Measurements from ENCODE around the gene AGMO. TPM values are rescaled to one million over a fixed set of nuclear protein-coding genes. Genes with fewer than 3 reads are reported as not detected.

AGMO gene
- polyA plus RNA-seq, 2 of the 4 experiments (the other 2 are of a cell fraction) = 2.6 to 7.9 TPM

- ATAC-seq = no peak
- no peak for FAIRE-seq
- TF ChIP-seq CHD4 (IDR thresholded peaks at IDR 0.05; ENCODE audit: borderline replicate concordance) (no peak), RARB (CRISPR knock-in tag; IDR thresholded peaks at IDR 0.05) (no peak), SREBF2 (IDR thresholded peaks at IDR 0.05) (no peak), E2F6 (IDR thresholded peaks at IDR 0.05; ENCODE audit: borderline replicate concordance, low read depth) (no peak), ZNF302 (CRISPR knock-in tag; IDR thresholded peaks at IDR 0.05) (no peak)
- DNase-seq (ENCODE audit: low read depth in 1 of 2, low spot score in 1 of 2) = no peak
- CTCF ChIA-PET = no interaction called here
- Histone ChIP-seq H3K9me3 (no peaks in the 10 kb centered on the region), H3K27ac (no peak overlapping the region), H3K4me3 (no peak overlapping the region), H3K4me1 (no peaks in the 10 kb centered on the region), H3K4me2 (no peak overlapping the region)
- POLR2A ChIA-PET = no interaction called here
- 7% methylated on average over 2 of the region's 2 CpGs for WGBS (ENCODE audit: missing lambda C conversion rate)
These were observed 313.3 kb downstream of the AGMO start for GRCh38 chr7:15248514-15248913.

GRCh38 chr7:15245831-15246230, 316.0 kb downstream of the AGMO start:
- ChIA-PET POLR2A (no interaction called here), CTCF (no interaction called here)
- Histone ChIP-seq H3K4me1 (no peaks in the 10 kb centered on the region), H3K4me2 (no peak overlapping the region), H3K4me3 (no peak overlapping the region), H3K27ac (no peak overlapping the region), H3K9me3 (no peaks in the 10 kb centered on the region)
- WGBS (ENCODE audit: missing lambda C conversion rate) = 20% methylated on average over 2 of the region's 2 CpGs
- FAIRE-seq (no peak), ATAC-seq (no peak), DNase-seq (ENCODE audit: low read depth in 1 of 2, low spot score in 1 of 2) (no peak)
- no peak for TF ChIP-seq POLR2AphosphoS2 (conservative IDR thresholded peaks at IDR 0.05; ENCODE audit: low read length)
- no peak for TF ChIP-seq BHLHE40 (IDR thresholded peaks at IDR 0.05; ENCODE audit: low read depth, low read length)
- TF ChIP-seq CBX2 (IDR thresholded peaks at IDR 0.05; ENCODE audit: borderline replicate concordance, low read depth) = no peak
- TF ChIP-seq ZNF302 (CRISPR knock-in tag; IDR thresholded peaks at IDR 0.05) = no peak
- TF ChIP-seq RFX5 (IDR thresholded peaks at IDR 0.05) = no peak
- TF ChIP-seq RAD21 (conservative IDR thresholded peaks at IDR 0.05 in 1 of 2, IDR thresholded peaks at IDR 0.05 in 1 of 2) = no peak
- no peak for TF ChIP-seq CHD2 (IDR thresholded peaks at IDR 0.05; ENCODE audit: low read length, partially characterized antibody)

DNA sequence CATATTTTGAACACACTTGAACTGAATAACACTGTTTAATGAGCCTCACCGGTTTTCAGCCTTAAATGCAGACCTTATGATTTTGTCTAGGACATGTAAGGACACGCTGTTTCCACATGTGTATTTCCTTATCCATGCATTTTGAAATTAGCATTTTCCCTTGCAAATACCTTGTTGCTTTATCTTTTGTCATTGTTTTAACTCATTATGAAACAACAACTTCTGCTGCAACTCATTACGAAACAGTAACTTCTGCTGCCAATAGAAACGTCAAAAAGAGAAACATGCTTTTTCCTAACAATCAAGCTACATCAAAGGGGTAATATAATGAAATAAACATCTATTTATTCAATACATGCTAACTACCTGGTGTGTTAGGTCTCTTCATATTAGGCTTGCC, 322.0 kb downstream of the AGMO start:
- H3K4me3 ChIP-seq = no peak overlapping the region
- no peak overlapping the region for H3K4me2 ChIP-seq
- WGBS (ENCODE audit: missing lambda C conversion rate) = 45% methylated on average over 4 of the region's 4 CpGs
- ChIA-PET CTCF (no interaction called here), POLR2A (no interaction called here)
- DNase-seq (ENCODE audit: low read depth in 1 of 2, low spot score in 1 of 2) = no peak
- no peaks in the 10 kb centered on the region for H3K4me1 ChIP-seq
- ATAC-seq = no peak
- TF ChIP-seq POLR2A (IDR thresholded peaks at IDR 0.05; ENCODE audit: low read length) (no peak), CHD4 (IDR thresholded peaks at IDR 0.05; ENCODE audit: borderline replicate concordance) (no peak), HES2 (IDR thresholded peaks at IDR 0.05) (no peak), FOSB (CRISPR knock-in tag; IDR thresholded peaks at IDR 0.05) (no peak), CHD2 (IDR thresholded peaks at IDR 0.05; ENCODE audit: low read length, partially characterized antibody) (no peak)
- TF ChIP-seq, protein P1, sequence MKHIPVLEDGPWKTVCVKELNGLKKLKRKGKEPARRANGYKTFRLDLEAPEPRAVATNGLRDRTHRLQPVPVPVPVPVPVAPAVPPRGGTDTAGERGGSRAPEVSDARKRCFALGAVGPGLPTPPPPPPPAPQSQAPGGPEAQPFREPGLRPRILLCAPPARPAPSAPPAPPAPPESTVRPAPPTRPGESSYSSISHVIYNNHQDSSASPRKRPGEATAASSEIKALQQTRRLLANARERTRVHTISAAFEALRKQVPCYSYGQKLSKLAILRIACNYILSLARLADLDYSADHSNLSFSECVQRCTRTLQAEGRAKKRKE (CRISPR knock-in tag; IDR thresholded peaks at IDR 0.05; ENCODE audit: low read depth) = no peak
- TF ChIP-seq, protein P2, sequence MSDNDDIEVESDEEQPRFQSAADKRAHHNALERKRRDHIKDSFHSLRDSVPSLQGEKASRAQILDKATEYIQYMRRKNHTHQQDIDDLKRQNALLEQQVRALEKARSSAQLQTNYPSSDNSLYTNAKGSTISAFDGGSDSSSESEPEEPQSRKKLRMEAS (IDR thresholded peaks at IDR 0.05) = no peak
- FAIRE-seq = no peak
- H3K27ac ChIP-seq = no peak overlapping the region
- no peaks in the 10 kb centered on the region for H3K9me3 ChIP-seq

- FAIRE-seq = no peak
- CTCF ChIA-PET = interaction anchor here (0.7 kb wide), 1 partner anchor 1106 kb away, joined by 3 read pairs; no protein-coding TSS in a partner anchor
These were observed 324.9 kb downstream of the AGMO start for GRCh38 chr7:15236952-15237351.

More at GRCh38 chr7:15236952-15237351, 324.9 kb downstream of the AGMO start:
- DNase-seq (ENCODE audit: low read depth in 1 of 2, low spot score in 1 of 2) (no peak), ATAC-seq (no peak)
- H3K4me3 ChIP-seq = no peak overlapping the region
- H3K4me2 ChIP-seq = no peak overlapping the region
- WGBS (ENCODE audit: missing lambda C conversion rate) = 28% methylated on average over 2 of the region's 2 CpGs
- H3K4me1 ChIP-seq = no peaks in the 10 kb centered on the region
- no peak for TF ChIP-seq NPAS2 (CRISPR knock-in tag; IDR thresholded peaks at IDR 0.05; ENCODE audit: borderline replicate concordance)
- TF ChIP-seq MAFK (IDR thresholded peaks at IDR 0.05; ENCODE audit: partially characterized antibody) = no peak
- TF ChIP-seq TFCP2L1 (CRISPR knock-in tag; IDR thresholded peaks at IDR 0.05) = no peak
- no peak for TF ChIP-seq REST (IDR thresholded peaks at IDR 0.05)
- no peak for TF ChIP-seq BHLHE40 (IDR thresholded peaks at IDR 0.05; ENCODE audit: low read depth, low read length)
- no peak for TF ChIP-seq HMGXB4 (CRISPR knock-in tag; IDR thresholded peaks at IDR 0.05; ENCODE audit: borderline replicate concordance)
- TF ChIP-seq FOXS1 (CRISPR knock-in tag; IDR thresholded peaks at IDR 0.05) = no peak
- POLR2A ChIA-PET = no interaction called here
- H3K9me3 ChIP-seq = no peaks in the 10 kb centered on the region
- H3K27ac ChIP-seq = no peak overlapping the region
